ENCODE data around the gene TTC32.
"Not testable (repeated sequence)": the region's sequence is repeated elsewhere in the genome, so short reads cannot be mapped to it uniquely, and the experiment has no call there.

The TTC32 gene

DNA sequence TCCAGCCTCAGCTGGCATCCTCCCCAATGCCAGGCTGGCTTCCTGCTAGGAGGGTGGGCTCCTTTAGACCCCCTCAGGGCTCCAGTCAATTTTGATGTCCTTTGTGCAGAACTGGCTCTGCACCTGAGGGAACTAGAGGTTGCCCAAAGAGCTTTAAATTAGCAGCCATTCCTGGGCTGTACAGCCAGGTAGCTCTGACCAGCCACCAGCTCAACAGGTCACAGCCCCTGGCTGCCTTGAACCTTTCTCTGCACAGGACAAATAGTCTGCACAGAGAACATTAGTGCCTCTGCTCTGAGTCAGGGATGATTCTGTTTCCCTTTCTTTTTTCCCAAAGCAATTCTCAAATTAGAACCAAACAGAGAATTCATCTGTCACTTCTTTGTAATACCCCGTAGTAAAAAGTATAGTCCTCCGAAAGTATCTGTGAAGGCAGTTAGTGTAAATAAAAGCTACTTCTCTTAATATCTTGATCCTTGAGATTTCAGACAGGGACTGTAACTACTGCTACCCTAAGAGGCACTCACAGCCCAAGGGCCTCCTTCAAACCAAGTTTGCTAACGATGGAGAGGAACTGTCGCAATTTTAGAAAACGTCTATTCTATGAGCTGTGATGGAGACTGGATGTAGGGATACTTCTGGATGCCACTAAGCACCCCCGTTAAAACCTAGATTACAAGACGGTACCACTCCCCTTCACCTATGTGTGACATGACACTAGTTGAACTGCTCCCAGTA lies 3.0 kb downstream of the TTC32 start:
- DNase-seq = no peak

DNA sequence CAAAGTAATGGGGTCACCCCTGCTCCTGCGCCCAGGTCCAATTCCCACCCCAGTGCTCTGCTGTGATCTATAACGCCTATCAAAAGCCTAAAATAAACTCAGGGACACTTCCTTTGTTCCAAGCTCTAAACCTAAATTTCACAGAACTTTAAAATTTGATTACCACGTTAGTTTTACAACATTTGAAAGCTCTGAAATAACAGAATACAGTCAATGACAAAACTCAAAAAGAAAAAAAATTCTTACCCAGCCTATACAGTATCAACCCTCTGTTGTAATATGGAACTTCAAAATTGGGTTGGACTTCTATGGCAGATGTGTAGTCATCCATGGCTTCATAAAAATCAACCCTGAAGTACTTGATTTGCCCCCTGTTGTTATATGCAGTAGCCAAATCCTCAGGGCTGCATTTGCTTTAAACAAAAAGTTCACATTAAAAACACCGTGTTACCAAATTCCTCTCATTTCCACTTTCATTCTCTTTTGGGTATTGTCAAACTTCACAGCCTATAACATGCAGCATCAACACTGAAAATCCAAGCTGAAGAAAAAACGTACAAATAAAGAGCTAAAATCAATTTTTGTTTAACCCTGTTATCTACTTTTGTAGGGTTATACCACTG lies 4.0 kb downstream of the TTC32 start:
- DNase-seq = no peak

- DNase-seq = peak; percentile 61
Measured at GRCh38 chr2:19895535-19895934, 6.2 kb downstream of the TTC32 start.

GRCh38 chr2:19894134-19894792 lies 7.5 kb downstream of the TTC32 start:
- DNase-seq = no peak

DNA sequence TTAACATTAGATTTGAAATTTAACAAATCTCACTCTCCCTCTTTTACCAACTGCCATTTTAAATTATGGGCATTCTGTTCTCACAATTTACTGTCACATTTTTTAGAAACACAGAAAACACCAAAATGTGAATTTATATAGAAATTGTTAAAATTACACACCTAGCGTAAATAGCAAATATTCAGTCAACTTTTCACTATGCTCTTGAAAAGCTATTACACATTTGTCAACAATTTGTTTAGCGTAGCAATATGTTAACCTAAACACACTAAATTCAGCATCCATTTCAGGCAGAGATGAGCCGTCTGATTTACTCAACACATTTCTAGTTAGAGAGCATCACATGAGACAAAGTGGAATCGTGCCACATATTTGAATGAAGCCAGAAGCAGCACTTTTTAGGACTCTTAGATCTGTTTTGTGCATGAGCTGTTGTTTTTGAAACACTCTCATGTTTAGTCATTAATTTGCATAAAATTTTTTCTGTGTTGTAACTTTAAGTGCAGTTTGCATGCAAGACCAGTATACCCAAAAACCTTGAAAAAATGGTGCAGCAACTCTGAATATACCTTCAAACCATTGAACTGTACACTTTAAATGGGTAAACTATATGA lies 8.2 kb downstream of the TTC32 start:
- DNase-seq = peak; percentile 67

DNA sequence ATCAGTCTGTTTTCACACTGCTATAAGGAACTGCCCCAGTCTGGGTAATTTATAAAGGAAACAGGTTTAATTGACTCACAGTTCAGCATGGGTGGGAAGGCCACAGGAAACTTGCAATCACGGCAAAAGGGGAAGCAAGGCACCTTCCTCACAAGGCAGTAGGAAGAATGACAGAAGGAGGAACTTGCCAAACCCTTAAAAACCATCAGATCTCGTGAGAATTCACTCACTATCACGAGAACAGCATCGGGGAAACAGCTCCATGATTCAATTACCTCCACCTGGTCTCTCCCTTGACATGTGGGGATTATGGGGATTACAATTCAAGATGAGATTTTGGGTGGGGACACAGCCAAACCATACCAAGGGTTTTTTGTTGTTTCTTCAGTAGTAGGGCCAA lies 9.8 kb downstream of the TTC32 start:
- DNase-seq = not testable (repeated sequence)

- DNase-seq = no peak
Measured at GRCh38 chr2:19890104-19890503, 11.7 kb downstream of the TTC32 start.

DNA sequence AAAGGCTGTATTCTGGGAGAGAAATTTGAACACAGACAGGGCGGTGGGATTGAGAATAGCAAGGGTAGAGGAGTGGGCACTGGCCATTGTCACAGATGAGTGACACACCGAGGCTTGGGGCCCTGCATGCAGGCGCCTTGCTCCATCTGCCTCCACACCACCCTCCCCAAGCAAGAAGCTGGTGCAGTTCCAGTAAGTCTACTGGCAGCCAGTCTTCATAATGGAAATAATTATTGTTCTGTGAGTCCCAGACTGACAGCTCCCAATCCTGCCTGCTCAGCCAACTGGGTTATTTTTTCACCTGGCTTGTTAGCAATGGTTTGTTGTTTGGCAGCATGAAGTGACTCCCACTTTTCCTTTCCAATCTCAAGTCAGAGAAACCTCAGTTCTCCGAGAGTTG lies 13.0 kb downstream of the TTC32 start:
- DNase-seq = no peak

GRCh38 chr2:19887510-19887909 lies 14.3 kb downstream of the TTC32 start:
- DNase-seq = no peak

DNA sequence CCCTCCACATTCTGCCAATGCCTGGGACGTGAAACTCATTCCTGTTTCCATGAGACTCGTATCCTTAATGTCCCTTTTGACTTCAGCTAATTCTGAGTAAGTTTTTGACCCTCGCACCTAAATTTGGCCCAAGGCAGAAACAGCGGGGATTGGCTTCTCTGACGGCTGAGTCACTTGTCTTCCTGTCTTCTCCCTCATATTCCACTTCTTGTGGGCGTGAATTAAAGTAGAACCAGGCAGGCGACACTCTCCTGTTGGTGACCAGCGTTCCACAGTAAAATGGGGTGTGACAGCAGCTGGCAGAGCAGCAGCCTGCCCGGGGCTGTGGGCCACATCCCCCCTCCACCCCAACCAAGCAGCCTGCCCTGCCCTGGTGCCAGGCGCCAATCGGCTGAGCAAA lies 15.5 kb downstream of the TTC32 start:
- no peak for DNase-seq

DNA sequence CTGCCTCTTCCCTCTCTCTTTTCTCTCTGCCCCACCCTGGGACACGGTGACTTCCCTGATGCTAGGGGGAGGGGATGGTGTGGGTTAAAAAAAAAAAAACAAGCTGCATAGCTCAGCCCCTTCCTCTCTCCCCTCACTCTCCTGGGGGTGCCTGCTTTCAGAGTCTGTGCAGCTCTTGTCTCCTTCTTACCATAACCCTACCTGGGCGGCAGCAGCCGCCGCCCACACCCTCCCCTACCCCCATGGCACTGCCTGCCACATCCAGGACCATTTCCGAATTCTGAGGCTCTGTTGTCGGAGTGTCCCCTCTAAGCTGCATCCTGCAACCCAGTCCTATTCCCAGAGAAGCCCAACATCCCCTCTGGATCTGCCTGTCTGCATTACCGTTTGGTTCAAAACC lies 16.0 kb downstream of the TTC32 start:
- no peak for DNase-seq

- DNase-seq = no peak
Measured at GRCh38 chr2:19883971-19884720, 17.6 kb downstream of the TTC32 start.

GRCh38 chr2:19883486-19883885 lies 18.3 kb downstream of the TTC32 start:
- no peak for DNase-seq

GRCh38 chr2:19882286-19882685 lies 19.5 kb downstream of the TTC32 start:
- no peak for DNase-seq

DNA sequence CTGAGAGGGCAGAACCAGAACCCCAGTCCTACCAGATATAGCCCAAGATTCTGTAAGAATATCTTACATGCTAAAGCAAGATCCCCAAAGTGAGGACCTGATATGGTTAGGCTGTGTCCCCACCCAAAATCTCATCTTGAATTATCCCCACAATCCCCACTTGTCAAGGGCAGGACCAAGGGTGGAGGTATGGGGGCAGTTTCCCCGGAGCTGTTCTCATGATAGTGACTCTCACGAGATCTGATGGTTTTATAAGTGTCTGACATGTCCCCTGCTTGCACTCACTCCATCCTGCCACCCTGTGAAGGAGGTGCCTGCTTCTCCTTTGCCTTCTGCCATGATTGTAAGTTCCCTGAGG lies 19.9 kb downstream of the TTC32 start:
- no peak for DNase-seq

DNA sequence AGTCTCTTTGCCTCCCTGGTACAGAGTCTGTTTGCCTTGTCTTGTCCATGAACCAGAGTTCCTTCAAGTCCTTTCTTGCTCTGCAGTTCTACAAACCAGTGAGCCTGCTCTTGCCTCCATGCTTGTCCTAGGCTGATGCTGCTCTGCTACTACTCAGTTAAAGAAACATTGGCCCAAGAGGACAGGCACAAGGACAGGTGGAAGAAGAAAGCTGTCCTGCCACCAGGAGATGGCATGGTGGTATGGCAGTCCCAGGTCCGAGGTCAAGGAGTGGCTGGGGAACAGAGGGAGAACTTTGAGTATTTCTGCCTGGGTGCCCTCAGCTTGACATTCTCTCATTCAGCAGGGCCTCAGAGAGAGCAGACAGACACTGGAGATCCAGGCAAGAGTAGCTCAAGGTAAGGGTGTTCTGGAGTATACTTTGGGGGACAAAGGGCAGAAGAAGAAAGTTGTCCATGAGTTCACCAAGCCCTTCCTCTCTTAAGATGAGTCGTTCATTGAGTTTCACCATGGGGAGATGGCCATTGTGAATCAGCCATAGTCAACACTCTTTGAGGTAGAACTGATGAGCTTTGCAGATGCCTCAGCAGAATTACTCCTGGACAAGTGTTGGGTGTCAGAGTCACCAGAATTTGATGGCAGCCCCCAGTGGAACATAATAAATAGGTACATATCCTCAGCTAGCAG lies 20.4 kb downstream of the TTC32 start:
- no peak for DNase-seq

GRCh38 chr2:19880191-19880590 lies 21.6 kb downstream of the TTC32 start:
- DNase-seq = not testable (repeated sequence)

GRCh38 chr2:19879120-19879519 lies 22.7 kb downstream of the TTC32 start:
- no peak for DNase-seq

DNA sequence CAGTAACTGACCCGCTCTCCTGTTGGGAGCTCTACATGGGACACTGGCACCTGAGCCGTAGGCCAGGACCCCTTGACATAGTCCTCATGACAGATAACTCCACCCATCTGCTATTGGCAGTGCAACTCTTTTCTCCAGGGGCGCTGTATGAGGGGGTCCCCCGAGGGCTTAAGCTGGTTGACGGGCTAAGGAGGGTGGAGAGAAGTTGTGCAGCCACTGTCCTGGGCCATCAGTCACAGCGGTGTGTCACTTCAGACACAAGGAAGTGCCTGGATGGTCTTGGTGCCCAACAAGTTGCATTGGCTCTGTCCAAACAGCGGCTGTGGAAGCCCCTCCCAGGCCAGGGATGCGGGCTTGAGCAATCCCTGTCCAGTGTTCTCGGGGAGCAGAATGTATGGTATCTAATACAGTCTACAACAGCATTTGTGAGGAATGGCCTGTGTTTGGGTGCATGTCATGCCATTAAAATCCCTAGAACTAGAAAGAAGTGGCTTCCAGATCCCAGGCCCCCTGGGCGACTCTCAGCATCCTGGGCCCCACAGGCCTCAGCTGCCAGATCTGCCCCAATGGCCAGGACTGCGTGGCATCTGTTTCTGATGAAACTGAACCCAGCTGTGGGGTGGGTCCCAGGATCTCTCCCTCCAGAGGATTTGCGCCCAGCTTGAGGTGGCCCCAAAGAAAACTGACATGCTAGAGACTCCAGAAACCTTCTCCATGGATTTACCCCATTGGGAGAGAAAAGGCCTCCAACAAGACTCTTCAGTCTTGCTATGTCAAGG lies 23.3 kb downstream of the TTC32 start:
- no peak for DNase-seq

DNA sequence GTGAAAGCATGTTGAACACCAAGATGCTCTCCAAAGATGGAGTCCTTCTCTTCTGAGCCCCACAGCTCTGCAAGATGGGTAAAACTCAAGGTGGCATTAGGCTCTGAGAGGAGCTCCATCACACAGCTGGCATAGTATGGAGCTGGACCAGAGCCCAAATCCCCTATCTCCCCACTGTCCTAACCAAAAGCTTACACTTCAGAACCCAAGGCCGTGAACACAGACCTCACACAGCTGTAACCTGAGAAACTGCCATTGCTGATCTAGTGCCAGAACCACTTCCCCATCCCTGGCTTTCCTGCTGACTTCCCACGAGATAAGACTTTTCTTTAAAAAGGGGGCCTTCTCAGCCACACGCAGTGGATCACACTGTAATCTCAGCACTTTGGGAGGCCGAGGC lies 25.0 kb downstream of the TTC32 start:
- no peak for DNase-seq

DNA sequence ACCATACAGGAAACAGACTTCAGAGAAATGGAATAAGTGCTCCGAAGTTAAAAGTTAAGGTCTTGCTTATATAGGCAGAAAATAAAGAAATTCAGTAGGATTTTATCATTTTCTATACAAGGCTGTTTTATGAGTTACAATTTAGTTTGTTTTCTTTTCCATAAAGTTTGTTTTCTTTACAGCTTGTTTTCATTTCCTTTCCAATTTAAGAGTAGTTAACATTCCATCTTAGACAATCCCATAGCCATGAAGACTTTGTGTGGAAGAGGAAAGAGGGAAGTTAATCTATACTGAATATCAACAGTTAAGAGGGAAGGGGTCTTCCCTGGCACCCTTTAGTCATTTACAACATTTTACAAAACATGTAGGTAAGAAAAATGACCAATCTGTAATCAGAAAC lies 26.5 kb downstream of the TTC32 start:
- no peak for DNase-seq

GRCh38 chr2:19874726-19875125 lies 27.1 kb downstream of the TTC32 start:
- no peak for DNase-seq
